ENCODE measurements around the gene C1orf232. TPM values are rescaled to one million over a fixed set of nuclear protein-coding genes. Genes with fewer than 3 reads are reported as not detected.

Gene C1orf232
- total RNA-seq, 1 experiment from 2014 or later, result not detected

DNA sequence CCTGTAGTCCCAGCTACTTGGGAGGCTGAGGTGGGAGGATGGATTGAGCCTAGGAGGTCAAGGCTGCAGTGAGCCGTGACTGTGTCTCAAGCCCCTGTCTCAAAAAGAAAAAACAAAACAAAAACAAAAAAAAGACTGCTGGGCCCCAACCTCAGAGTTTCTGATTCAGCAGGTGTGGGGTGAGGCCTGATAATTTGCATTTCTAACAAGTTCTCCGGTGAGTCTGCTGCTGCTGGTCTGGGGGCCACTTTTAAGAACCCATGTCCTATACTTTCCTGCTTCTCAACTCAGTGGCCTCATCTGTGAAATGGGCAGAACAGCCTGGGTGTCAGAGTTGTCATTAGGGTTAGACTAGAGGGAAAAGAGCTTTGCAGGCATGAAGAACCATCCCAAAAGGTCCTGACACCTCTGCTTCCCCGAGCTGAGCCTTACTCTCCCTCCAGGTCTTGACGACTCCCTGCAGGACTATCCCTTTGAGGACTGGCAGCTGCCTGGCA is 11.3 kb upstream of the C1orf232 start:
- intact Hi-C loops (cut with micrococcal nuclease), result no loop called here
- Histone ChIP-seq H3K79me2 (ENCODE audit: low read length) (peaks cover 13% of the 10 kb centered on the region), H3F3A (ENCODE audit: low read length, unreplicated experiment) (no peaks in the 10 kb centered on the region), H3K4me1 (ENCODE audit: insufficient read depth, low read length) (peaks cover 32% of the 10 kb centered on the region), H3K4me2 (ENCODE audit: low read length) (no peak overlapping the region), H4K20me1 (ENCODE audit: low read length) (no peaks in the 10 kb centered on the region), H3K4me3 (ENCODE audit: low read length) (no peak overlapping the region), H3K9me2 (replicated peaks; ENCODE audit: low read length) (no peaks in the 10 kb centered on the region), H3K9me3 (ENCODE audit: low read length) (no peaks in the 10 kb centered on the region), H2AFZ (ENCODE audit: low read length) (no peak overlapping the region), H3K27ac (ENCODE audit: low read length) (no peak overlapping the region), H3K9ac (ENCODE audit: low read length) (no peak overlapping the region), H3K36me3 (ENCODE audit: low read depth, low read length) (no peaks in the 10 kb centered on the region; the same call in 1 of the 2 replicates), H3K27me3 (ENCODE audit: low read length) (no peaks in the 10 kb centered on the region)
- ChIA-PET POLR2A (ENCODE audit: unreplicated experiment) (no interaction called here), CTCF (no interaction called here)
- TF ChIP-seq, protein P1, sequence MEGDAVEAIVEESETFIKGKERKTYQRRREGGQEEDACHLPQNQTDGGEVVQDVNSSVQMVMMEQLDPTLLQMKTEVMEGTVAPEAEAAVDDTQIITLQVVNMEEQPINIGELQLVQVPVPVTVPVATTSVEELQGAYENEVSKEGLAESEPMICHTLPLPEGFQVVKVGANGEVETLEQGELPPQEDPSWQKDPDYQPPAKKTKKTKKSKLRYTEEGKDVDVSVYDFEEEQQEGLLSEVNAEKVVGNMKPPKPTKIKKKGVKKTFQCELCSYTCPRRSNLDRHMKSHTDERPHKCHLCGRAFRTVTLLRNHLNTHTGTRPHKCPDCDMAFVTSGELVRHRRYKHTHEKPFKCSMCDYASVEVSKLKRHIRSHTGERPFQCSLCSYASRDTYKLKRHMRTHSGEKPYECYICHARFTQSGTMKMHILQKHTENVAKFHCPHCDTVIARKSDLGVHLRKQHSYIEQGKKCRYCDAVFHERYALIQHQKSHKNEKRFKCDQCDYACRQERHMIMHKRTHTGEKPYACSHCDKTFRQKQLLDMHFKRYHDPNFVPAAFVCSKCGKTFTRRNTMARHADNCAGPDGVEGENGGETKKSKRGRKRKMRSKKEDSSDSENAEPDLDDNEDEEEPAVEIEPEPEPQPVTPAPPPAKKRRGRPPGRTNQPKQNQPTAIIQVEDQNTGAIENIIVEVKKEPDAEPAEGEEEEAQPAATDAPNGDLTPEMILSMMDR (conservative IDR thresholded peaks at IDR 0.05; ENCODE audit: low read depth, low read length), result no peak
- TF ChIP-seq EZH2phosphoT487 (IDR thresholded peaks at IDR 0.05; ENCODE audit: borderline replicate concordance, low read length) (no peak), EZH2 (IDR thresholded peaks at IDR 0.05; ENCODE audit: low read length, unreplicated experiment) (no peak)
- no TSS peak for BruUV-seq (replicated peaks)
- DNase-seq, result no peak
- no peak for ATAC-seq

DNA sequence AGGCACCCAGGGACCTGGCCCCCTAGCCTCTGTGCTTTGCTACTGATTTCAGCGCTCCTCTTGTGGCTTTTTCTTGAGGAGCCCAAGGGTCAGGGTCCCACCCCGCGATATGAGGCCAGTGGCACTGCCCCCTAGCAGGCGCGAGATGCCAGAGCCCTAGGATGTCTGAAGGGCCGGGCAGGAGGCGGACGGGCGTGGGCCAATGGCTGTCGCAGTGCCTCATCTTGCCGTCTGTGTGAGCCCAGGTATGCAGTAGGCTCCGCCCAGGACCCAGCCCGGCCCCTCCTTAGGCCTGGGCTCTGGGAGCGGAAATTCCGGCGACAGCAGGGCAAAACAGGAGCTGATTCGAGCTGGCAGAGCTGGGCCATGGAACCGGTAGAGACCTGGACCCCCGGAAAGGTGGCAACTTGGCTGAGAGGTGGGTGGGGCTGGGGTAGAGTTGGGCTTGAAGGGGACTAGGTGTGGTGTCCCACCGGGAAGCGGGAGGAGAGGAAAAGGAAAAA is 8.5 kb upstream of the C1orf232 start, which contains the start of gene CNKSR1:
TSS of gene CNKSR1 (plus strand) at position 310 of the 503 bp plus-strand sequence. CDS start at position 367, 57 bp downstream.
- DNase-seq, result peak; percentile 85
- Histone ChIP-seq H3K79me2 (ENCODE audit: low read length) (peaks cover 13% of the 10 kb centered on the region), H3K4me2 (ENCODE audit: low read length) (peak within 1 kb of the TSS; percentile 84), H2AFZ (ENCODE audit: low read length) (peak within 1 kb of the TSS; percentile 58), H3K9me3 (ENCODE audit: low read length) (no peaks in the 10 kb centered on the region), H3K4me3 (ENCODE audit: low read length) (peak within 1 kb of the TSS; percentile 73), H4K20me1 (ENCODE audit: low read length) (no peaks in the 10 kb centered on the region), H3K9me2 (replicated peaks; ENCODE audit: low read length) (no peaks in the 10 kb centered on the region), H3K4me1 (ENCODE audit: insufficient read depth, low read length) (peaks cover 27% of the 10 kb centered on the region), H3K27me3 (ENCODE audit: low read length) (no peaks in the 10 kb centered on the region), H3K36me3 (ENCODE audit: low read depth, low read length) (no peaks in the 10 kb centered on the region), H3F3A (ENCODE audit: low read length, unreplicated experiment) (no peaks in the 10 kb centered on the region), H3K9ac (ENCODE audit: low read length) (peak within 1 kb of the TSS; percentile 60), H3K27ac (ENCODE audit: low read length) (peak within 1 kb of the TSS; percentile 31)
- ATAC-seq, result peak; percentile 88
- intact Hi-C loops (cut with micrococcal nuclease), result no loop called here
- no peak for TF ChIP-seq EZH2 (IDR thresholded peaks at IDR 0.05; ENCODE audit: low read length, unreplicated experiment)
- TF ChIP-seq, protein P1 (conservative IDR thresholded peaks at IDR 0.05; ENCODE audit: low read depth, low read length), result peak; percentile 58
- CTCF ChIA-PET, result interaction anchor here (0.6 to 1.3 kb wide), 3 partner anchors 57 to 222 kb away, joined by 3 to 5 read pairs (median 3); partner anchors contain the start of gene CEP85
- no TSS peak for BruUV-seq (replicated peaks)
- POLR2A ChIA-PET (ENCODE audit: unreplicated experiment), result interaction anchor here (0.6 kb wide), 1 partner anchor 201 kb away, joined by 9 read pairs; no protein-coding TSS in a partner anchor

DNA sequence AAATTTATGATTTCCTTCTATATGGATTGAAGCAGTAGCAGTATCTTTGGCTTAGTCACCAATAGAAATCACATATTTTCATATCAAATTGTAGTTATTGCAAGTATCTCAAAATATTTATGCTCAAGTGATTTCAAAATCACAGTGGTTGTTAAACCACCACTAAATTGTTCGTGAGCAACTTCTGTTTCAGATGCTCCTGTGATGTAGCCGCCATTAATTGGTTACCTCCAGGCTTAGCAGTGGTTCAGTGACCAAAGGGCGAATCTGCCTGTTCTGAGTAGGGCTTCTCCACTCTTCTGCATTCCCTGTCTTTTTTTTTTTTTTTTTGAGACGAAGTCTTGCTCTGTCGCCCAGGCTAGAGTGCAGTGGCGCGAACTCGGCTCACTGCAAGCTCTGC is 6.6 kb upstream of the C1orf232 start:
- ATAC-seq (no peak), DNase-seq (no peak)
- POLR2A ChIA-PET (ENCODE audit: unreplicated experiment), result no interaction called here
- no TSS peak for BruUV-seq (replicated peaks)
- H3K9me3 ChIP-seq (ENCODE audit: low read length), result no peaks in the 10 kb centered on the region
- peaks cover 25% of the 10 kb centered on the region for H3K4me1 ChIP-seq (ENCODE audit: insufficient read depth, low read length)
- TF ChIP-seq EZH2phosphoT487 (IDR thresholded peaks at IDR 0.05; ENCODE audit: borderline replicate concordance, low read length), result no peak
- TF ChIP-seq EZH2 (IDR thresholded peaks at IDR 0.05; ENCODE audit: low read length, unreplicated experiment), result no peak
- TF ChIP-seq, protein P1 (conservative IDR thresholded peaks at IDR 0.05; ENCODE audit: low read depth, low read length), result no peak
- H2AFZ ChIP-seq (ENCODE audit: low read length), result no peak overlapping the region
- CTCF ChIA-PET, result no interaction called here
- no peaks in the 10 kb centered on the region for H3F3A ChIP-seq (ENCODE audit: low read length, unreplicated experiment)
- no peak overlapping the region for H3K4me2 ChIP-seq (ENCODE audit: low read length)
- H3K9ac ChIP-seq (ENCODE audit: low read length), result no peak overlapping the region
- H4K20me1 ChIP-seq (ENCODE audit: low read length), result no peaks in the 10 kb centered on the region
- peaks cover 26% of the 10 kb centered on the region for H3K79me2 ChIP-seq (ENCODE audit: low read length)
- no peaks in the 10 kb centered on the region for H3K9me2 ChIP-seq (replicated peaks; ENCODE audit: low read length)
- no peaks in the 10 kb centered on the region for H3K27me3 ChIP-seq (ENCODE audit: low read length)
- no peaks in the 10 kb centered on the region for H3K36me3 ChIP-seq (ENCODE audit: low read depth, low read length)
- no peak overlapping the region for H3K27ac ChIP-seq (ENCODE audit: low read length)
- intact Hi-C loops (cut with micrococcal nuclease), result no loop called here
- no peak overlapping the region for H3K4me3 ChIP-seq (ENCODE audit: low read length)

All from PC-3 (cell line).